Common myeloid progenitor, CD34-positive (primary cell): ENCODE results near the gene GJD3.

Experiments used
- CTCF ChIA-PET: fragments of 350-600 bp; sonication (Branson Sonifier 250); formaldehyde crosslinking; loops from one replicate; lab custom pipeline; 2021; ENCODE audit warnings: antibody characterized with exemption; lab: Charles Lee
- POLR2A ChIA-PET: fragments of 350-600 bp; sonication (Branson Sonifier 250); formaldehyde crosslinking; loops from one replicate; lab custom pipeline; 2021; ENCODE audit warnings: antibody characterized with exemption; lab: Charles Lee
- DNase-seq, 3 donors: peaks; one replicate each; pipeline versions ENCODE4 v3.0.0 to v3.0.0-alpha.2; 2013
- H3K27ac ChIP-seq, 2 experiments: 1 replicate in 1 of 2; 2 replicates in 1 of 2; pipeline ENCODE4 v1.7.0; 2013; ENCODE audit warnings: inconsistent platforms in 2 of 2, low read length in 2 of 2, mild to moderate bottlenecking in 2 of 2, low read depth in 1 of 2, moderate library complexity in 1 of 2; ENCODE audit not compliant: severe bottlenecking in 2 of 2, insufficient read depth in 1 of 2, poor library complexity in 1 of 2
- H3K27me3 ChIP-seq, 5 experiments: replicated peaks in 2 of 5; 1 replicate in 3 of 5; 2 replicates in 2 of 5; pipeline versions ENCODE4 v1.6.1 to v1.7.0; 2013; ENCODE audit warnings: low read length in 4 of 5, mild to moderate bottlenecking in 2 of 5, moderate library complexity in 2 of 5, inconsistent platforms in 1 of 5; ENCODE audit not compliant: insufficient read depth in 5 of 5, control insufficient read depth in 4 of 5
- H3K36me3 ChIP-seq, 4 experiments: 1 replicate in 2 of 4; 2 replicates in 2 of 4; pipeline versions ENCODE4 v1.6.1 to v1.7.0; 2013; ENCODE audit warnings: low read length in 3 of 4, control low read depth in 1 of 4, mild to moderate bottlenecking in 1 of 4; ENCODE audit not compliant: control insufficient read depth in 4 of 4, insufficient read depth in 4 of 4
- H3K4me1 ChIP-seq, 4 experiments: 1 replicate in 3 of 4; 2 replicates in 1 of 4; pipeline versions ENCODE4 v1.6.1 to v1.7.1; 2013; ENCODE audit warnings: low read length in 3 of 4, mild to moderate bottlenecking in 3 of 4, control low read depth in 1 of 4, inconsistent platforms in 1 of 4, moderate library complexity in 1 of 4; ENCODE audit not compliant: control insufficient read depth in 4 of 4, insufficient read depth in 4 of 4; ENCODE audit errors: control extremely low read depth in 1 of 4
- H3K4me3 ChIP-seq, 7 experiments: 1 replicate in 4 of 7; 2 replicates in 3 of 7; pipeline versions ENCODE4 v1.5.1 to v1.7.0; 2013; ENCODE audit warnings: mild to moderate bottlenecking in 7 of 7, low read length in 6 of 7, moderate library complexity in 6 of 7, inconsistent platforms in 2 of 7, low read depth in 2 of 7, control low read depth in 1 of 7; ENCODE audit not compliant: insufficient read depth in 4 of 7, control insufficient read depth in 1 of 7; ENCODE audit errors: extremely low read depth in 1 of 7
- H3K9me3 ChIP-seq, 5 experiments: 1 replicate in 4 of 5; 2 replicates in 1 of 5; pipeline versions ENCODE4 v1.6.1 to v1.7.1; 2013; ENCODE audit warnings: low read length in 4 of 5, mild to moderate bottlenecking in 2 of 5, inconsistent platforms in 1 of 5, low read depth in 1 of 5, moderate library complexity in 1 of 5; ENCODE audit not compliant: control insufficient read depth in 4 of 5, insufficient read depth in 2 of 5; ENCODE audit errors: control extremely low read depth in 1 of 5
- WGBS: methylation state at CpG from one replicate; pipeline ENCODE4 v1.1.5; 2013; ENCODE audit not compliant: insufficient coverage; 5-methylcytosine and 5-hydroxymethylcytosine counted together

Gene GJD3

DNA sequence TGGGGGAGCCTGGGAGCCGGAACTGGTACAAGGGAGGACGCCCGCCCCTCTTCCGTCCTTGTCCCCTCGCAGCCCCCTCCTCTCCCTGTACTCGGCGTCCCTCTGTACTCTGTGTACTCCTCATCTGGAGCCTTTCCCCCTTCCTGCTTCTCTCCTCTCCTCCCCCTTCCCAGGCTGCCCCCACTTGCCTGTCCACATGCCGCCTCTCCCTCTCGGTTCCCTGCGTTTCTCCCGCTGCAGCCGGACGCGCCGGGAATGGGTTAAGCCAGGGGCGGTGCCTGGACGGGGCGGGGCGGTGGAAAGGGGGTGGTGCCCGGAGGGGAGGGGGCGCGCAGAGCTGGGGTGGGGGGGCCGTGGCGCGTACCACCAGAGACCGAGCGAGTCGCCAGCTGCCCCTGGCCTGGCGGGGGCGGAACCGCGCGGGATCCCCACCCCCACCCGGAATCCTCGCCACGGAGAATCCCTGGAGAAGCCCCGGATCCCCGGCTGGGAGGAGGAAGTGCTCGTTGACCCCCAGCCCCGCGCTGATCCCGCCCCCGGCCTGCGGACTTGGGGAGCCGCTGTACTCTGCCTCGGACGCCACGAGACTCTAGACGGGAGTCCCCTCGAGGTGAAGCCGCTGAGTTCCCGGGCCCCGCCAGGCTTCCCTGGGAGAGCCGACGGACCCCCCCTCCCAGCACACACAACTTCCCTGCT lies 22.6 kb downstream of the GJD3 start:
- H3K36me3 ChIP-seq: peaks cover 0 to 14% (median 3%) of the 10 kb centered on the region in 4 experiments
- H3K4me3 ChIP-seq: peak overlapping the region; percentile 40 to 91 (median 76)
- WGBS: 0% methylated on average over 38 of the region's 55 CpGs
- ChIA-PET CTCF (interaction anchor here (0.9 to 32.6 kb wide), 3 partner anchors 12 to 150 kb away, joined by 3 to 1388 read pairs (median 90); partner anchors contain the start of genes CDC6 and RARA), POLR2A (interaction anchor here (0.7 to 8.3 kb wide), 9 partner anchors 10 to 35 kb away, joined by 3 to 195 read pairs (median 5); no protein-coding TSS in a partner anchor)
- no peak for DNase-seq
- H3K4me1 ChIP-seq: peaks cover 26 to 99% (median 94%) of the 10 kb centered on the region in 4 experiments
- no peaks in the 10 kb centered on the region for H3K27me3 ChIP-seq
- no peaks in the 10 kb centered on the region for H3K9me3 ChIP-seq
- peak overlapping the region; percentile 64 to 82 for H3K27ac ChIP-seq

DNA sequence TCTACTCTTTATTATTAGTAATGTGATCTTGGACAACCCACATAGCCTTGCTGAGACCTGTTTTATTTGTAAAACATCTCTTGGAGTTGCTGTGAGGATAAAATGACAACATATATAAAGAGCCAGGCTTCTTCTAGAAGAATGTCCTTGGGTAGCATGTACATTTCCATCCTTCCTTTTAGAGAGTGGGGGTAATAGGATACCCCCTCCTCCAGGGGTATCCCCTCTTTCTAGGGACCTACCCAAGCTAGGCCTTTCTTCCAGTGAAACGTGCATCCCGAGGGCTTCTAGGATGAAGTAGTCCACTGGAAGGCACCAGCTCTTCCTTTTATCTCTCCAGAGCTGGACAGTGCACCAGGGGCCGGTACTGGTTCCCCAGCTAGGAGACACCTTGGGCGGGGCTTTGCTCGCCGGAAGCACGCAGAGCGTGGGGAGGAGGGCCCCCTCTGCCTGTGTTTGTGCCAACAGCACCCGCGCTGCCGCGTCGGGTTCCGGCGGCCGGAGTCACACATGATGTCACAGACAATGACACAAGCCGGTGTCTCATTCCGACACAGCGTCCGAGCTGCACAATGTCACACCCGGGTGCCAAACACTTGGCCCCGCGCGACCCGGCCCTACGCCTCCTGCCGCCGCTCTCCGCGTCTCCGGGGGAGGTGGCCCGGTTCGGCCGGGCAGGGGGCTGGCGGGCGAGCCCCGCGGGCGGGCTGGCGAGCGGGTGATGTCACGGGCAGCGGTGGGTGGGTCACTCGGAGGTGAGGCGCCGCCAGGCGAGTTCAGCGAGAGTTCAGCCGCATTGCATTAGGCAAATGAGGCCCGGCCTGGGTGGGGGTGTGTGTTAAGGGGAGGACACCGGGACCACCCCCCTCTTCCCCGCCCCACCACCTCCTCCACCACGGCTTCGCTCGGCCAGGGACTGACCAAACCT lies 23.4 kb downstream of the GJD3 start:
- DNase-seq: peak; percentile 84 to 89 (median 84)
- H3K4me3 ChIP-seq: peak overlapping the region; percentile 40 to 91 (median 76)
- ChIA-PET CTCF (interaction anchor here (0.9 to 32.6 kb wide), 4 partner anchors 12 to 149 kb away, joined by 3 to 1388 read pairs (median 48); partner anchors contain the start of genes CDC6 and RARA), POLR2A (interaction anchor here (0.6 to 8.3 kb wide), 8 partner anchors 10 to 190 kb away, joined by 3 to 195 read pairs (median 4); no protein-coding TSS in a partner anchor)
- WGBS: 0% methylated on average over 38 of the region's 55 CpGs
- H3K4me1 ChIP-seq: peaks cover 26 to 95% (median 88%) of the 10 kb centered on the region in 4 experiments
- no peaks in the 10 kb centered on the region for H3K27me3 ChIP-seq
- H3K9me3 ChIP-seq: no peaks in the 10 kb centered on the region
- peaks cover 0 to 14% (median 3%) of the 10 kb centered on the region in 4 experiments for H3K36me3 ChIP-seq
- peak overlapping the region; percentile 64 to 82 for H3K27ac ChIP-seq

DNA sequence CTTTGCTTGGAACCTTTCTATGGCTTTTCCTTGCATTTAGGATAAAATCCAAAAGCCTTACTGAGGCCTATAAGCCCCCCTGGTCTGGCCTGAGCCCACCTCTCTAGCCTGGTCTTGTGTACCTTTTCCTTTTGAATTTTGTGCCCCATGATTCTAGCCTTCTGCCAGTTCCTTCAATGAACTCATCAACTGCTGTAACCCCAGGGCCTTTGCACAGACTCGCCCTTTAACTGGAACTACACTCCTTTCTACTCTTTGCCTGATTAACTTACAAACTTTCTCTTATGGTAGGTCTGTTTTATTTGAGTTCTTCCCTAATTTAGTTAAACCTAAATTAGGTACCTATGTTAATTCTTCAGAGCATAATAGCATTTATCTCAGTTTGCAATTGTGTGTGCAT lies 24.2 kb downstream of the GJD3 start:
- CTCF ChIA-PET: interaction anchor here (2.1 to 32.6 kb wide), 3 partner anchors 13 to 28 kb away, joined by 7 to 1388 read pairs (median 90); partner anchors contain the start of genes CDC6 and RARA
- Histone ChIP-seq H3K36me3 (peaks cover 0 to 14% (median 3%) of the 10 kb centered on the region in 4 experiments), H3K27ac (no peak overlapping the region), H3K4me1 (peaks cover 26 to 92% (median 79%) of the 10 kb centered on the region in 4 experiments), H3K4me3 (peak overlapping the region in 1 of 7 experiments; percentile 80), H3K27me3 (no peaks in the 10 kb centered on the region), H3K9me3 (no peaks in the 10 kb centered on the region)
- no peak for DNase-seq
- POLR2A ChIA-PET: interaction anchor here (0.9 to 8.3 kb wide), 2 partner anchors 15 to 19 kb away, joined by 4 to 195 read pairs; no protein-coding TSS in a partner anchor
- no CpG with 5 or more reads among the region's 1 CpG for WGBS

DNA sequence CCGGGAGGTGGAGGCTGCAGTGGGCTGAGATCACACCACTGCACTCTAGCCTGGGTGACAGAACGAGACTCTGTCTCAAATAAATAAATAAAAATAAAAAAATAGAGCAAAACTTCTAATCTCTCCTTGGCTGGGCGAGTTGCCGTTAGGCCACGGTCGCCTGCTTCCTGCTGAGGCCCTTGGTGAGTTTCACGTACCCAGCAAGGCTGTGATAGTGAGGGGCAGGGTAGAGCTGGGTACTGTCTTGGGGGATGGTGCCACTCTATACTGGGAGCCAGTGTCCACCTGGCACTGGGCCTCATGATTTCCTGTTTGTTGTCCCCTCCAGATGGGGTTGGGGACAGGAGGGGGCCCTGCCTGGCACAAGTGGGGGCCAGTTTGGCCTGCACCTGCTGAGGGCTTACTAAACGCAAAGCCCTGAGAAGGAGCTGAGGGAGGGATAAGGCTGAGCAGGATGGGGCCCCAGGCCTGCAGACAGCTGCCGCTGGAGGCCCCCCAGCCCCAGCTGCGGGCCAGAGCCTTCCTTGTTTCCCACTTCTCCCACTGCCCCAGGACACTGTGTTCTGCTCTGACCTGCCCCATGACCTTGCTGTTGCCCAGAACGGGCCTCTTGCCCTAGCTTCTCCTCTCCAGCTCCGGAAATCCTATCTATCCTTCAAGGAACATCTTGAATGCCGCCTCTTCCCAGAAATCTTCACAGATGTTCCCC lies 25.4 kb downstream of the GJD3 start:
- H3K27me3 ChIP-seq: no peaks in the 10 kb centered on the region
- DNase-seq: peak in 2 of 3 donors; percentile 83 to 90
- ChIA-PET POLR2A (interaction anchor here (0.8 to 8.3 kb wide), 4 partner anchors 9 to 31 kb away, joined by 3 to 195 read pairs (median 4); partner anchors contain the start of gene RARA), CTCF (interaction anchor here (0.6 to 32.6 kb wide), 7 partner anchors 10 to 137 kb away, joined by 3 to 1388 read pairs (median 6); partner anchors contain the start of genes CDC6 and RARA)
- H3K4me1 ChIP-seq: peaks cover 21 to 91% (median 76%) of the 10 kb centered on the region in 4 experiments
- H3K4me3 ChIP-seq: peak overlapping the region in 3 of 7 experiments; percentile 28 to 50 (median 40)
- H3K27ac ChIP-seq: peak overlapping the region in 1 of 2 experiments; percentile 70
- peaks cover 0 to 25% (median 3%) of the 10 kb centered on the region in 4 experiments for H3K36me3 ChIP-seq
- 35% methylated on average over 5 of the region's 13 CpGs for WGBS
- H3K9me3 ChIP-seq: no peaks in the 10 kb centered on the region

DNA sequence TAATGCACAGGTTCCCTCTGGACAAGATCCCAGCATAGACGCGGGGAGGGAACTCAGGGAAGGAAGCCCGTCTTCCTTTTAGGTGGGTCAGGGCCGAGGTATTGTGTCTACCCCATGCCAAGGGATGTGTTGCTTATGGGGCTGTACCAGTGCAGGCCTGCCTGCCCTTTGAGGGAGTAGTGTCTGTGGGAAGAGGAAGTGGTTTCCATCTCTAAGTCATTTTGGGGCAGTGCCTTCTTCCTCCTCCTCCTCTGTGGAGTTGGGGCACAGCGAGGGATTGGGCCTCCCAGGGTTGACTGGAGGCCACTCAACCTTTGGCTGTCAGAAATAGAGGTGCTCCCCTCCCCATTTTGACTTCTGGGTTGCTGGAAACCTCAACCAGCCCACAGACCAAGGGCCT lies 26.5 kb downstream of the GJD3 start:
- no peak overlapping the region for H3K27ac ChIP-seq
- H3K4me1 ChIP-seq: peaks cover 28 to 91% (median 73%) of the 10 kb centered on the region in 4 experiments
- CTCF ChIA-PET: interaction anchor here (1.1 to 32.6 kb wide), 3 partner anchors 15 to 25 kb away, joined by 3 to 1388 read pairs (median 90); partner anchors contain the start of genes CDC6 and RARA

DNA sequence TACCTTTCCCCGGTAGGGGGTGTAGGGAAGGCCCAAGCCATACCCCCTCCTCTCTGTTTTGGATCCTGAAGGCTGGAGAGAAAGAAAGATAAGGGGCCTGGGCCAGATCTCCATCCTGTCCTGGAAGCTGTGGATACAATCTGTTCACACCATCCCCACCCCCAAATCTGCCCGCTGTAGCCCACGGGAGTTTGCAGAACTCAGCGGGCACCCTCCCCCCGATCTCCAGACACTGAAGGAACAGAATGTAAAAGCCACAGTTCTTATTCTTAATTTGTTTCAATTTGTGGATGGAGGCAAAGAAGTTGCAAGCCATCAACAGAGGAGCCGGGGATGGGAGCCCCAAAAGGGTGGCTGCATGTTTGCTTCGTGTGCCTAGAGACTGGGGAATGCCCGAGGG lies 27.2 kb downstream of the GJD3 start:
- WGBS: 79% methylated on average over 2 of the region's 8 CpGs
- ChIA-PET POLR2A (no interaction called here), CTCF (interaction anchor here (1.1 to 50.4 kb wide), 4 partner anchors 13 to 30 kb away, joined by 3 to 1388 read pairs (median 9); partner anchors contain the start of gene GJD3)
- no peak overlapping the region for H3K27ac ChIP-seq
- H3K9me3 ChIP-seq: no peaks in the 10 kb centered on the region
- no peak overlapping the region for H3K4me3 ChIP-seq
- H3K36me3 ChIP-seq: peaks cover 0 to 34% (median 3%) of the 10 kb centered on the region in 4 experiments
- no peaks in the 10 kb centered on the region for H3K27me3 ChIP-seq
- peaks cover 24 to 91% (median 72%) of the 10 kb centered on the region in 4 experiments for H3K4me1 ChIP-seq
- no peak for DNase-seq

More for the DNA sequence above, 26.5 kb downstream of the GJD3 start:
- no peaks in the 10 kb centered on the region for H3K9me3 ChIP-seq
- WGBS: 20% methylated on average over 1 of the region's 5 CpGs
- POLR2A ChIA-PET: interaction anchor here (1.2 to 8.3 kb wide), 2 partner anchors 16 to 30 kb away, joined by 4 to 195 read pairs; partner anchors contain the start of gene RARA
- DNase-seq: no peak
- peaks cover 0 to 30% (median 3%) of the 10 kb centered on the region in 4 experiments for H3K36me3 ChIP-seq
- H3K4me3 ChIP-seq: no peak overlapping the region
- H3K27me3 ChIP-seq: no peaks in the 10 kb centered on the region
